ENCODE measurements around the gene RASGRP3. TPM values are rescaled to one million over a fixed set of nuclear protein-coding genes. Genes with fewer than 3 reads are reported as not detected.

The RASGRP3 gene
- total RNA-seq, 1 experiment from 2014 or later: 4.6 TPM

GRCh38 chr2:33603416-33603815, 127.0 kb downstream of the RASGRP3 start:
- intact Hi-C loops (cut with micrococcal nuclease; ENCODE audit: unreplicated experiment): no loop called here
- Mint-ChIP-seq H3K27ac (ENCODE audit: unreplicated experiment) (no peak overlapping the region), H3K36me3 (ENCODE audit: insufficient read depth, unreplicated experiment) (peaks cover 15% of the 10 kb centered on the region), H3K4me1 (ENCODE audit: low read depth, unreplicated experiment) (no peaks in the 10 kb centered on the region), H3K27me3 (ENCODE audit: unreplicated experiment) (no peaks in the 10 kb centered on the region), H3K9me3 (ENCODE audit: low read depth, unreplicated experiment) (no peaks in the 10 kb centered on the region), H3K4me3 (ENCODE audit: low read depth, unreplicated experiment) (no peak overlapping the region)
- BruUV-seq (replicated peaks): no TSS peak
- no peak for TF ChIP-seq CTCF (IDR thresholded peaks at IDR 0.05; ENCODE audit: unreplicated experiment)
- DNase-seq: no peak
- CTCF ChIA-PET: no interaction called here

- Mint-ChIP-seq H3K4me1 (ENCODE audit: low read depth, unreplicated experiment) (no peaks in the 10 kb centered on the region), H3K27me3 (ENCODE audit: unreplicated experiment) (no peaks in the 10 kb centered on the region), H3K4me3 (ENCODE audit: low read depth, unreplicated experiment) (no peak overlapping the region), H3K27ac (ENCODE audit: unreplicated experiment) (no peak overlapping the region), H3K36me3 (ENCODE audit: insufficient read depth, unreplicated experiment) (no peaks in the 10 kb centered on the region), H3K9me3 (ENCODE audit: low read depth, unreplicated experiment) (no peaks in the 10 kb centered on the region)
- CTCF ChIA-PET: interaction anchor here (0.7 kb wide), 1 partner anchor 8 kb away, joined by 4 read pairs; no protein-coding TSS in a partner anchor
- BruUV-seq (replicated peaks): no TSS peak
- intact Hi-C loops (cut with micrococcal nuclease; ENCODE audit: unreplicated experiment): no loop called here
- no peak for DNase-seq
- no peak for TF ChIP-seq CTCF (IDR thresholded peaks at IDR 0.05; ENCODE audit: unreplicated experiment)
Measured at GRCh38 chr2:33605056-33605455, 128.6 kb downstream of the RASGRP3 start.

- H3K4me3 Mint-ChIP-seq (ENCODE audit: low read depth, unreplicated experiment): no peak overlapping the region
- H3K4me1 Mint-ChIP-seq (ENCODE audit: low read depth, unreplicated experiment): no peaks in the 10 kb centered on the region
- intact Hi-C loops (cut with micrococcal nuclease; ENCODE audit: unreplicated experiment): no loop called here
Measured at GRCh38 chr2:33606100-33606499, 129.7 kb downstream of the RASGRP3 start.

GRCh38 chr2:33606622-33607021, 130.2 kb downstream of the RASGRP3 start:
- no peak overlapping the region for H3K27ac Mint-ChIP-seq (ENCODE audit: unreplicated experiment)
- H3K36me3 Mint-ChIP-seq (ENCODE audit: insufficient read depth, unreplicated experiment): no peaks in the 10 kb centered on the region
- intact Hi-C loops (cut with micrococcal nuclease; ENCODE audit: unreplicated experiment): no loop called here
- H3K27me3 Mint-ChIP-seq (ENCODE audit: unreplicated experiment): no peaks in the 10 kb centered on the region
- H3K9me3 Mint-ChIP-seq (ENCODE audit: low read depth, unreplicated experiment): no peaks in the 10 kb centered on the region
- no peak overlapping the region for H3K4me3 Mint-ChIP-seq (ENCODE audit: low read depth, unreplicated experiment)
- TF ChIP-seq CTCF (IDR thresholded peaks at IDR 0.05; ENCODE audit: unreplicated experiment): no peak
- CTCF ChIA-PET: interaction anchor here (0.7 kb wide), 2 partner anchors 235 to 931 kb away, joined by 3 to 8 read pairs; no protein-coding TSS in a partner anchor
- H3K4me1 Mint-ChIP-seq (ENCODE audit: low read depth, unreplicated experiment): no peaks in the 10 kb centered on the region
- no TSS peak for BruUV-seq (replicated peaks)
- DNase-seq: no peak

More at GRCh38 chr2:33606100-33606499, 129.7 kb downstream of the RASGRP3 start:
- Mint-ChIP-seq H3K9me3 (ENCODE audit: low read depth, unreplicated experiment) (no peaks in the 10 kb centered on the region), H3K27me3 (ENCODE audit: unreplicated experiment) (no peaks in the 10 kb centered on the region), H3K36me3 (ENCODE audit: insufficient read depth, unreplicated experiment) (no peaks in the 10 kb centered on the region), H3K27ac (ENCODE audit: unreplicated experiment) (no peak overlapping the region)
- CTCF ChIA-PET: interaction anchor here (0.7 kb wide), 1 partner anchor 931 kb away, joined by 8 read pairs; no protein-coding TSS in a partner anchor
- no TSS peak for BruUV-seq (replicated peaks)
- TF ChIP-seq CTCF (IDR thresholded peaks at IDR 0.05; ENCODE audit: unreplicated experiment): no peak
- DNase-seq: no peak

Data from Calu3 (cell line).